ENCODE results near the gene PTMS.
A peak's percentile ranks its signal among the peaks of the same experiment; 100 is the strongest.
"Not testable (repeated sequence)": the region's sequence is repeated elsewhere in the genome, so short reads cannot be mapped to it uniquely, and the experiment has no call there.

PTMS gene, protein sequence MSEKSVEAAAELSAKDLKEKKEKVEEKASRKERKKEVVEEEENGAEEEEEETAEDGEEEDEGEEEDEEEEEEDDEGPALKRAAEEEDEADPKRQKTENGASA

DNA sequence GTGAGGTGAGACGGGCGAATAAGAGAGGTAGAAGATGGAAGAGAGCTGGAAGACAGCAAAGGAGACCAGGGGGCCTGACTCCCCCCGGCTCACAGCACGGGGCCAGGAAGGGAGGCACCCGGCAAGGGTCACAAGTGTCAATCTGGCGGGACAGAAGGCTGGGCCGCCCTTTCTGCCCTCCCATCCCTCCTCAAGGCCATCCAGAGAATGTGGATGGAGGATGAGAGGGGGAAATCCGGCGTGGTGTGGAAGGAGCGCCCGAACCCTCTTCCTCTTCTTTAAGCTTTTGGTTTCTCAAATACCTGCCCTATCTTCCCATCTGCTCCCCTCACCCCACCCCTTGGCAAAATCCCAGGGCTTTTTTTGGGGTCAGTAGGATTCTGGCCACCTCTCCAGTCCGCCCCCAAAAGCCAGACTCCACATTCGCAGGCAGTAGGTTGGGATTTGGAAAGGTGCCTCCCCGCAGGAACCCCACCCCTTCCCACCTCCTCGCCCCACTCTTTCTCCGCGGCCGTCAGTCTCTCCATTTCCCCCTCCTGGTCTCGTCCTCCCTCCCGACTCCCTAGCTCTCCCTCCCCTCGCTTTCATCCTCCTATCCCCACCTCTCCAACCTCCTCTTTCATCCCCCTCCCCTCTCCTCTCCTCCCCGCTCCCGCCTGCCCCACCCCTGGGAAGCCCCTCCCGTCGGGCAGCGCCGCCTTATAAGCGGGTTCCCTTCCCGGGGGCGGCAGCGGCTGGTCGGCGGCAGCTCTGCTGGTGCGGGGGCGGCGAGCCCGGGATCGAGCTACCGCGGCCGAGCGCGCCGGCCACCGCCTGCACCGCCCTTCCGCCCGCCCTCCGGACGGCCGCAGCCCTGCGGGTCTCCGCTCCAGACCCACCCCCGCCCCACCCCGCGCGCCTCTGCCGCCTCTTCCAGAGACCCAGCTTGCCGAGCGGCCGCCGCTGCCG, at the start of gene PTMS:
PTMS (plus strand) TSS at position 730 of the 948 bp plus-strand sequence. CDS start 343 bp downstream, outside the sequence.
- DNase-seq (ENCODE audit: low spot score), result no peak

DNA sequence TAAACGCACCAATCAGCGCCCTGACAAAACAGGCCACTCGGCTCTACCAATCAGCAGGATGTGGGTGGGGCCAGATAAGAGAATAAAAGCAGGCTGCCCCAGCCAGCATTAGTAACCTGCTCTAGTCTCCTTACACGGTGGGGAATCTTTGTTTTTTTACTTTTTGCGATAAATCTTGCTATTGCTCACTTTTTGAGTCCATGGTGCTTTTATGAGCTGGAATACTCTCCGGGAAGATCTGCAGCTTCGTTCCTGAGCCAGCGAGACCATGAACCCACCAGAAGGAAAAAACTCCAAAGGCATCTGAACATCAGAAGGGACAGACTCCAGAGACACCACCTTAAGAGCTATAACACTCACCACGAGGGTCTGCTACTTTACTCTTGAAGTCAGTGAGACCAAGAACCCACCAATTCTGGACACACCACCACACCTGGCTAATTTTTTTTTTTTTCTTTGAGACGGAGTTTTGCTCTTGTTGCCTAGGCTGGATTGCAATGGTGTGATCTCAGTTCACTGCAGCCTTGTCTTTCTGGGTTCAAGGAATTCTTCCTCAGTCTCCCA, 49.2 kb upstream of the PTMS start:
- DNase-seq (ENCODE audit: low spot score), result no peak

GRCh38 chr12:6722863-6723262, 43.3 kb upstream of the PTMS start:
- DNase-seq (ENCODE audit: low spot score), result no peak

- peak; percentile 100 for DNase-seq (ENCODE audit: low spot score)
These were observed 42.4 kb upstream of the PTMS start, which contains the start of gene COPS7A for GRCh38 chr12:6723607-6724408. Gene COPS7A, plus strand, starts transcription at chr12:6724046. Its CDS starts 611 bp downstream, at chr12:6724657.

DNA sequence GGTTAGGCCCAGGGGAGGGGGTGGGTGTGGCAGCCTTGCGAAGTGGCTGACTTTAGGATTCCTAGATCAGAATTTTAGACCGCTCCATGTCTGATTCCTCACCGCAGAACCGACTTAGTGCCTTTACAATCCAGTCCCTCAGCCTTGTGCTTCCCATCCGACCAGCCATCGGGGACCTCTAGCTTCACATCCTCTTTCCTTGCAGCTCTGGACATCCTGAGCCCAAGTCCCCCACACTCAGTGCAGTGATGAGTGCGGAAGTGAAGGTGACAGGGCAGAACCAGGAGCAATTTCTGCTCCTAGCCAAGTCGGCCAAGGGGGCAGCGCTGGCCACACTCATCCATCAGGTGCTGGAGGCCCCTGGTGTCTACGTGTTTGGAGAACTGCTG, 41.8 kb upstream of the PTMS start:
- DNase-seq (ENCODE audit: low spot score), result peak; percentile 74

DNA sequence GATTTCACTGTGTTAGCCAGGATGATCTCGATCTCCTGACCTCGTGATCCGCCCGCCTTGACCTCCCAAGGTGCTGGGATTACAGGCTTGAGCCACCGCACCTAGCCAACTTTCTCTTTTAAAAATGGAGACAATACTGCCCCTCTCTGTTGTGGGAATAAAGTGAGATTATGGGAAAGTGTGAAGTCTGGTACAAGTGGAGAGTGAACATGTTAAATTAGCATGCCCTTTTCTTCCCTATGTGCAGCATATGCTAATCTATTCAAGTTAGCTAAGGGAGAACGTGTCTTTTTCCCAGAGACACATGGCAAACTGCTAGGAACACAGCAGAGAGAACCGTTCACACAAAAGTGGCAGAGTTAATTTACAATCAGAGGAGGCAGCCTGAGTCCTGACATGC, 40.8 kb upstream of the PTMS start:
- DNase-seq (ENCODE audit: low spot score), result no peak

DNA sequence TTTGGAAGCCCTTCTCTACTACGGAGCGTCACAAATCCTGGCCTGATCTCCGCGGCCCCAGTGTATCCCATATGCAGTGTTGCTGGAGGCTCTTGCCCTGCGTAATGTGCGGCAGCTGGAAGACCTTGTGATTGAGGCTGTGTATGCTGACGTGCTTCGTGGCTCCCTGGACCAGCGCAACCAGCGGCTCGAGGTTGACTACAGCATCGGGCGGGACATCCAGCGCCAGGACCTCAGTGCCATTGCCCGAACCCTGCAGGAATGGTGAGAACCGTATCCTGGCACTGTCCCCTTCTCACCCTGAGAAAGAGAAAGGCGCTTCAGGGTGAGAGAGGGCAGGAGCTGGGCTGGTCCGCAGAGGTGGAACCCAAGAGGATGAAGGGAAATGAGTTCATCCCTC, 37.0 kb upstream of the PTMS start:
- no peak for DNase-seq (ENCODE audit: low spot score)

DNA sequence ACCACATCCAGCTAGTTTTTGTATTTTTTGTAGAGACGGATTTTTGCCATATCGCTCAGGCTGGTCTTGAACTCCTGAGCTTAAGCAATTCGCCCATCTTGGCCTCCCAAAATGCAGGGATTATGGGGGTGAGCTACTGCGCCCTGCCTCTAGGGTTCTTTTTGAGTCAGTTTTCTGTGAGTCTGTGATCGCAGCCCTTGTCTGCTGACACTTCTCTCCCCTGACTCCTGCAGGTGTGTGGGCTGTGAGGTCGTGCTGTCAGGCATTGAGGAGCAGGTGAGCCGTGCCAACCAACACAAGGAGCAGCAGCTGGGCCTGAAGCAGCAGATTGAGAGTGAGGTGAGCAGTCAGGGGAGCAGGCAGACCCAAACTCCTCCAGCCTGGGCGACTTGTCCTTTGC, 36.0 kb upstream of the PTMS start:
- DNase-seq (ENCODE audit: low spot score), result peak; percentile 39

GRCh38 chr12:6734506-6735387, 31.4 kb upstream of the PTMS start:
- DNase-seq (ENCODE audit: low spot score), result no peak

- DNase-seq (ENCODE audit: low spot score), result peak; percentile 64
These were observed 30.5 kb upstream of the PTMS start for GRCh38 chr12:6735448-6736191.

- DNase-seq (ENCODE audit: low spot score), result no peak
These were observed 29.4 kb upstream of the PTMS start for GRCh38 chr12:6736754-6737153.

DNA sequence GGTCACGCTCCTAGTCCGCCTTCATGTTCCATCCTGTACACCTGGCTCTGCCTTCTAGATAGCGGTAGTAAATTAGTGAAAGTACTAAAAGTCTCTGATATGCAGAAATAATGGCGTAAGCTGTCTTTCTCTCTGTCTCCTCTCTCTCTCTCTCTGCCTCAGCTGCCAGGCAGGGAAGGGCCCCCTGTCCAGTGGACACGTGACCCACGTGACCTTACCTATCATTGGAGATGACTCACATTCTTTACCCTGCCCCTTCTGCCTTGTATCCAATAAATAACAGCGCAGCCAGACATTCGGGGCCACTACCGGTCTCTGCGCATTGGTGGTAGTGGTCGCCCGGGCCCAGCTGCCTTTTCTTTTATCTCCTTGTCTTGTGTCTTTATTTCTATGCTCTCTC, 24.1 kb upstream of the PTMS start:
- DNase-seq (ENCODE audit: low spot score), result not testable (repeated sequence)

GRCh38 chr12:6742834-6743233, 23.3 kb upstream of the PTMS start:
- no peak for DNase-seq (ENCODE audit: low spot score)

GRCh38 chr12:6743300-6743699, 22.9 kb upstream of the PTMS start:
- not testable (repeated sequence) for DNase-seq (ENCODE audit: low spot score)

DNA sequence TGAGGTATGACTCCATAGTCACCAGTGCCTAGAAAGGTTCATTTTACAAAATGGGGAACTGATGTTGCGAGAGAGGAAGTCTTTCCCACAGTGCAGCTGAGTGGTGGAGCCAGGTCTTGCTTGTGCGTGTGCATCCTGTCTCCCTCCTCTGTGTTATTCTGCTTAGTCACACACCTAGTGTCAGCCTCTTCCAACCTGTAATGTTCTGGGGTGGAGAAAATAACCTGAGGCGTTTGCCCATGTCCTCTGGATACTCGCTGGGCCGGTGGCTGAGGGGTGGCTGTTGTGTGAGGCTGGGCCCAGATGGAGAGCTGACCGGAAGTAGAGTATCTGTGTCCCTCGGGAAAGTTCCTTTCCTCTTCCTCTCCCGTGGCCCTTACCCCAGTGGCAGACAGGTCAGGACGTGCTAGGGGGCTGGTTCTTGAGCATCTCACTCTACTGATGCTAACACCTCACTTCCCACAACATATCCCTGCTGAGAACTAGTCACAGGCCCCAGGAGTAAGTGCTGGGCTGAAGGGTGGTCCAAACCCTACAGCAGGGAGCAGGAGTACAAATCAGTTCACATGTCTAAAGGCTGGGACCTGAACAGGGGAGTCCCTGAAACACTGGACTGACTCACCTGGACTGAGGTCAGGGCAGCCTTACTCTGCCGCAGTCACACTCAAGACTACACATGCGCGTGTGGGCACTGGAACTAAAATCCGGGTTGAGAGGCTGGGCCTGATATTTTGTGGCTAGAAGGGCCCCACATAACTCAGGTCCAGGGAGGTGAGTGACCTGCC, 20.2 kb upstream of the PTMS start:
- DNase-seq (ENCODE audit: low spot score), result peak; percentile 62

GRCh38 chr12:6747216-6747615, 18.9 kb upstream of the PTMS start:
- DNase-seq (ENCODE audit: low spot score), result no peak

GRCh38 chr12:6748761-6749160, 17.4 kb upstream of the PTMS start:
- DNase-seq (ENCODE audit: low spot score), result no peak

DNA sequence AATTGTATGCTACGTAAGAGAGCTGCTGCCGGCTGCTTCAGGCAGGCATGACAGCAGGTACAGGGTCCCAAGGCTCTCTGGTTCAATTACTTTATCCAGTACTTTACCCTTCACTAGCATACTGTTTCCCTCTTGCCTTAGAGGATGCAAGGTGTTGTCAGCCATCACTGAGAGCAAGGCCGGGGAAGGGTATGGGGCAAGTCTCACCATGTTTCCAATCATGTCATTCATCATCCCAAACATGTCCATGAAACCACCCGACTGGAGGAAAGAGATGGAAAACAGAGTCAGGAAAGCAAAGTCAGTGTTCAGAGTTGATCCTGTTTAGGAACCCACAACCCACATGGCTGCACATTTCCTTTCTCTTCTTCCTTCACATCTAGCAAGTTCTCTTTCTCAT, 15.7 kb upstream of the PTMS start:
- no peak for DNase-seq (ENCODE audit: low spot score)

GRCh38 chr12:6751767-6752166, 14.4 kb upstream of the PTMS start:
- no peak for DNase-seq (ENCODE audit: low spot score)
